Measurements from ENCODE around the gene EZR.

DNA sequence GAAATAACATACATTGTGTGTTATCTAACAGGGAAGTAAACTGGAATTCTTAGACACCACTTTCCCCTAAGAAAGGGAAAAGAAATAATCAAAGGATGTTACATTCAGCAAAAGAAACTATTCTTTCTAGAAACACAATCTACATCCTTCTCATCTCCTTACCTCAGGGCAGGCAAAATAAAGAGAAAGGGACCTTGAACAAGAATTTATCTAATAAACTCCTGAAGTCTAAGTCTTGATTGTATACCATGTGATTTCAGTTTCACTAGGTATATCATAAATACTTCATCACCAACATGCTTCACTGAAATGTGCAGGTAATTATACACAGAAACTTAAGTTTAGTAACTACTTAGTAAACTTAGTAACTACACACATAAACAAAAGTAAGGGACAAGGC, 15.0 kb downstream of the EZR start:
- TF ChIP-seq, protein P1, sequence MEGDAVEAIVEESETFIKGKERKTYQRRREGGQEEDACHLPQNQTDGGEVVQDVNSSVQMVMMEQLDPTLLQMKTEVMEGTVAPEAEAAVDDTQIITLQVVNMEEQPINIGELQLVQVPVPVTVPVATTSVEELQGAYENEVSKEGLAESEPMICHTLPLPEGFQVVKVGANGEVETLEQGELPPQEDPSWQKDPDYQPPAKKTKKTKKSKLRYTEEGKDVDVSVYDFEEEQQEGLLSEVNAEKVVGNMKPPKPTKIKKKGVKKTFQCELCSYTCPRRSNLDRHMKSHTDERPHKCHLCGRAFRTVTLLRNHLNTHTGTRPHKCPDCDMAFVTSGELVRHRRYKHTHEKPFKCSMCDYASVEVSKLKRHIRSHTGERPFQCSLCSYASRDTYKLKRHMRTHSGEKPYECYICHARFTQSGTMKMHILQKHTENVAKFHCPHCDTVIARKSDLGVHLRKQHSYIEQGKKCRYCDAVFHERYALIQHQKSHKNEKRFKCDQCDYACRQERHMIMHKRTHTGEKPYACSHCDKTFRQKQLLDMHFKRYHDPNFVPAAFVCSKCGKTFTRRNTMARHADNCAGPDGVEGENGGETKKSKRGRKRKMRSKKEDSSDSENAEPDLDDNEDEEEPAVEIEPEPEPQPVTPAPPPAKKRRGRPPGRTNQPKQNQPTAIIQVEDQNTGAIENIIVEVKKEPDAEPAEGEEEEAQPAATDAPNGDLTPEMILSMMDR (IDR thresholded peaks at IDR 0.05) = no peak
- TF ChIP-seq POLR2AphosphoS5 (IDR thresholded peaks at IDR 0.05) (no peak), POLR2A (IDR thresholded peaks at IDR 0.05) (no peak)
